Mesodermal cell (in vitro differentiated cells): Measurements from ENCODE around the gene ADGRB2.

ENCODE experiments used
- H3K27ac ChIP-seq: 2 replicates; pipeline ENCODE4 v1.7.0; 2013; ENCODE audit warnings: mild to moderate bottlenecking, low read depth, low read length, moderate library complexity; ENCODE audit not compliant: severe bottlenecking
- H3K36me3 ChIP-seq: 2 replicates; pipeline ENCODE4 v1.7.1; 2013; ENCODE audit warnings: mild to moderate bottlenecking, low read length, moderate library complexity; ENCODE audit not compliant: control insufficient read depth, insufficient read depth
- H3K4me1 ChIP-seq: one replicate; pipeline ENCODE4 v1.7.1; 2013; ENCODE audit warnings: mild to moderate bottlenecking, low read length; ENCODE audit not compliant: insufficient read depth, control insufficient read depth, poor library complexity, severe bottlenecking
- H3K4me3 ChIP-seq: 2 replicates; pipeline ENCODE4 v1.7.0; 2013; ENCODE audit warnings: low read length, control low read depth, mild to moderate bottlenecking; ENCODE audit not compliant: insufficient read depth, poor library complexity, severe bottlenecking; ENCODE audit errors: extremely low read depth
- H3K9me3 ChIP-seq: 2 replicates; pipeline ENCODE4 v1.7.1; 2013; ENCODE audit warnings: mild to moderate bottlenecking, low read length, moderate library complexity; ENCODE audit not compliant: control insufficient read depth
- WGBS, 2 experiments: methylation state at CpG; one replicate each; pipeline ENCODE4 v1.1.5; 2013; ENCODE audit warnings: missing lambda C conversion rate in 2 of 2; ENCODE audit not compliant: insufficient coverage in 2 of 2; 5-methylcytosine and 5-hydroxymethylcytosine counted together

ADGRB2 gene

DNA sequence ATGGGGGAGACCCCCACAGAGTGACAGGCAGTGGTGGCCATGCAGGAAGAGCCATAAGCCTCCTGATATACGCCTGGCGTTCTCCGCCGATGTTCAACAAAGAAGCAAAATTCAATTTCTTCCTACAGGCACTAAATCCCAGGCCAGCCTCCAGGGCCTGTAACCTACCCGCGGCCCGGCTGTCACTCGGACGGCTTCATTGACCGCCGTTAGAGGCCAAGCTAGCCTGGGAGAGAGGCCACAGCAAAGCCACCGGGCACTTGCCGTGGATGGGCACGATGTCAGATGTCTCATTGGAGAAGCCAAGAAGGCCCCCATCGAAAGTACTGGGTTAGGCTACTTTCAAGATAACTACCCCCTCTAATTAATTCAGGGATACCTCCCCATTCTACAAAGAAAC is 9.7 kb downstream of the ADGRB2 start:
- 96 to 98% methylated on average over 12 to 15 of the region's 15 CpGs for WGBS, 2 experiments
- H3K27ac ChIP-seq: no peak overlapping the region
- H3K4me3 ChIP-seq: no peak overlapping the region
- no peaks in the 10 kb centered on the region for H3K9me3 ChIP-seq
- H3K36me3 ChIP-seq: no peaks in the 10 kb centered on the region
- peaks cover 46% of the 10 kb centered on the region for H3K4me1 ChIP-seq

DNA sequence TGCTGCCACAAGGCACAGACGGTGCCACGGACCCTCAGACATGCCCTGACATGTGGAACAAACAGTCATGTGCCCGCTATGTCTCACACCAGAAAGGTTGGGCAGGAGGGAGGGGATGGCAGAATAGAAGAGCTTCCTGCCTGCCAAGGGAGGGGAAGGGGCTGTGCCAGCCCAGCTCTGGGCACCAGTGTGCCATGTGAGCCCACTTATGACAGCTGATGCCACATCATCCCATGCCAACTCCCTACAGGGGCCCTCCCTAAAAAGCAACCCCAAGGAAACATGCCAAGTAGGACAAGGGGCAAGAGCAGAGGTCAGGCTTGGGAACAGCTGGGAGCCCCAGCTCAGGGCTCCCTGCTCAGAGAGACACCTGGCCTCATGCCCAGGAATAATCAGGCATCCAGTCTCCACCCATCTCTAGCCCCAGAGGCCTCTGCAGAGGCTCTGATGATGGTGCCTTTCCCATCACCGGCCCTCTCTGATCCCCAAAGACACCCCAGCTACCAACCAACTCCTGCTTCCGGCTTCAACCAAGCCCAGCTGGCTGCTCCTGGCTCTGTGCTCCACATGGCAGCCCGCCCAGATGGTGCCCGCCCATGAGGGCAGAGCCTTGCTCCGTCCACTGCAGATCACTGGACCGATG is 10.3 kb downstream of the ADGRB2 start:
- 97 to 98% methylated on average over 8 to 9 of the region's 9 CpGs for WGBS, 2 experiments
- H3K27ac ChIP-seq: no peak overlapping the region
- peaks cover 47% of the 10 kb centered on the region for H3K4me1 ChIP-seq
- no peaks in the 10 kb centered on the region for H3K36me3 ChIP-seq
- H3K9me3 ChIP-seq: no peaks in the 10 kb centered on the region
- H3K4me3 ChIP-seq: no peak overlapping the region

DNA sequence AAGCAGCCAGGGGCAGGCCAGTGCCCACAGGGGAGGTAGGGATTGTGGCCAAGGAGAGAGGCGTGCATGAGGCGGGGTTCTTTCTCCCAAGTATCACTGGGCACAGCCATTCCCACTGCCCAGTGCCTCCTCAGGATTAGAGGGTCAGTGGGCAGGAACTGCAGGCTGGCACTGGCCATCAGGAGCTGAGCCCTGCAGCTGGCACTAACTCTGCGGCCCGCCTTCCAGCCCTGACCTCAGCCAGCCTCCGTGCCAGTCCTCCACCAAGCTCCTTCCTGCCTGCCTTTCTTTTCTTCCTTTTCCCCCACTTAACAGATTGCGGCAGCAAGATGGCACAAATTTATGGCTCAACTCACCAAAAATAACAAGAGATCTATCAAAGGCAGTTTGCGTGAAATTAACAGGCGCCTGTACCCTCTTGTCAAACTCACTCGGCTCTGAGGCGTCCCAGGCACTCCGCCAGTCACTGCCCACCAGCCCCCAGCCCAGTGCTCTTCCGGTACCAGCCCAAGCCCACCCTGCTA is 11.1 kb downstream of the ADGRB2 start:
- no peaks in the 10 kb centered on the region for H3K9me3 ChIP-seq
- peaks cover 50% of the 10 kb centered on the region for H3K4me1 ChIP-seq
- WGBS, 2 experiments: 93 to 97% methylated on average over 12 of the region's 12 CpGs

DNA sequence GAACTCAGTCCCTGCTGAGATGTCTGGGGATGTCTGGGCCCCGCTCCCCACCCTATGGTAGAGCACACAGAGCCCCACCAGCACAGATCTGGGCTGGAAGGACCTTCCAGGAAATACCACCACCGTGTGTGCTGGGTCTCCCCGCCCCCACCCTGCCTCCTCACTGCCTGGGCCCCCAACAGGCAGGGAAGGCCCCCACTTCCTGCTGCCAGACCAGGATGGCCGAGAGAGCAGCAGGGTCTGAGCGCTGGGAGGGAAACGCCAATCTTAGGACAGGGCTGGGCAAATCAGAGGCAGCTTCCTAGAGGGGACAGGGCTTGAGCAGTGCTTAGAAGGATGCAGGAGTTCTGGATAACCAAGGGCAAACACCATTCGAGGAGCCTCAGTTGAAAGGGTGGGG is 11.9 kb downstream of the ADGRB2 start:
- no peak overlapping the region for H3K4me3 ChIP-seq
- peaks cover 57% of the 10 kb centered on the region for H3K4me1 ChIP-seq
- H3K27ac ChIP-seq: no peak overlapping the region
- no peaks in the 10 kb centered on the region for H3K36me3 ChIP-seq
- WGBS, 2 experiments: 44 to 70% methylated on average over 4 of the region's 7 CpGs
- no peaks in the 10 kb centered on the region for H3K9me3 ChIP-seq

More for the DNA sequence above, 11.1 kb downstream of the ADGRB2 start:
- no peaks in the 10 kb centered on the region for H3K36me3 ChIP-seq
- H3K4me3 ChIP-seq: no peak overlapping the region
- no peak overlapping the region for H3K27ac ChIP-seq

DNA sequence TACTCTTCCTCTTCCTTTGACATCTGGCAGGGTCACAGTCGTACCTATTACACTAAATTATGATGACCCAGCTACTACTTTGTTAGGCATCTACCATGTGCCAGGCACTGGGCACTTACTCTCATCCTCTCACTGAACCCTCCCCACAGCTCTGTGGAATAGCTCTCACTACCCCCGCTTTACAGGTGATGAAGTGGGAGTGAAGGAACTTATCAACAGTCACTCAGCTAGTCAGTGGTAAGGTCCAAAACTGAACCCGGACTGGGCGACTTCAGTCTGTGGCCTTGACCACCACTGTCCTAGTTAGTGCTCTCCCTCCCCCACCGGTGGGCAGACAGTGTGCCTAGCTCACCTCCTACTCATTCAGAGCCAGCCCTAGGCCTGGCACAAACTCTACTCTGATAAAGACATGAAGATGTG is 12.3 kb downstream of the ADGRB2 start:
- Histone ChIP-seq H3K4me1 (peaks cover 62% of the 10 kb centered on the region), H3K36me3 (no peaks in the 10 kb centered on the region), H3K27ac (no peak overlapping the region), H3K9me3 (no peaks in the 10 kb centered on the region), H3K4me3 (no peak overlapping the region)
- 82 to 86% methylated on average over 5 of the region's 5 CpGs for WGBS, 2 experiments

DNA sequence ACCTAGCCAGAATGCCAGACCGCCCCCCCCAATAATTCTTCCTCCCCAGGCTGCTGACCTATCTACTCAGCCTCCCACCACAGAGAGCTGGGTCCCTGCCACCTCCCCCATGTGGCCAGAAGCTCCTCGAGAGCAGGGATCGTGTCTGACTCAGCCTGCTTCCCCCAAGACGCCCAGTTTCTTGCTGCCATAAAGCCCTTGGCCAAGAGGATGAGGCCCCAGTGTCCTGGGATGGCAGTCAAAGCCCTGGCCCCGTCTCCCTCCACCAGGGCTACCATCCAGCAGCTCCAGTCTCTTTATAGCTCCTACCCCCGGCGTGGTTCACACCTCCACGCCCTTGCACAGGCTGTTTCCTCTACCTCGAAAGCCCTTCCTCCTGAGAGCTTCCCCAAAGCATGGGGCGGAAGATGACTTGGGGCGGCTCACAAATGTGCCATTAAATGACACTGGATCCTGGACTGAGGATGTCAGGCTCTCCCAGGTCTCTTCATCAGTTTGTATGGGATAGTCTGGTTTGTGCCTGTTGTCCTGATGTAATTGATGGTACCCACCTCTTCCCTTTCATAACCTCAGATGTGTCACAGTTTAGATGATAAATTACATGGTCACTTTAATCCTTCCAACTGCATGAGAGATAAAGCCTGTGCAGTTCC is 13.2 kb downstream of the ADGRB2 start:
- no peak overlapping the region for H3K27ac ChIP-seq
- WGBS, 2 experiments: 69 to 73% methylated on average over 6 to 10 of the region's 11 CpGs
- H3K4me3 ChIP-seq: no peak overlapping the region
- H3K36me3 ChIP-seq: no peaks in the 10 kb centered on the region
- H3K4me1 ChIP-seq: peaks cover 68% of the 10 kb centered on the region
- no peaks in the 10 kb centered on the region for H3K9me3 ChIP-seq

DNA sequence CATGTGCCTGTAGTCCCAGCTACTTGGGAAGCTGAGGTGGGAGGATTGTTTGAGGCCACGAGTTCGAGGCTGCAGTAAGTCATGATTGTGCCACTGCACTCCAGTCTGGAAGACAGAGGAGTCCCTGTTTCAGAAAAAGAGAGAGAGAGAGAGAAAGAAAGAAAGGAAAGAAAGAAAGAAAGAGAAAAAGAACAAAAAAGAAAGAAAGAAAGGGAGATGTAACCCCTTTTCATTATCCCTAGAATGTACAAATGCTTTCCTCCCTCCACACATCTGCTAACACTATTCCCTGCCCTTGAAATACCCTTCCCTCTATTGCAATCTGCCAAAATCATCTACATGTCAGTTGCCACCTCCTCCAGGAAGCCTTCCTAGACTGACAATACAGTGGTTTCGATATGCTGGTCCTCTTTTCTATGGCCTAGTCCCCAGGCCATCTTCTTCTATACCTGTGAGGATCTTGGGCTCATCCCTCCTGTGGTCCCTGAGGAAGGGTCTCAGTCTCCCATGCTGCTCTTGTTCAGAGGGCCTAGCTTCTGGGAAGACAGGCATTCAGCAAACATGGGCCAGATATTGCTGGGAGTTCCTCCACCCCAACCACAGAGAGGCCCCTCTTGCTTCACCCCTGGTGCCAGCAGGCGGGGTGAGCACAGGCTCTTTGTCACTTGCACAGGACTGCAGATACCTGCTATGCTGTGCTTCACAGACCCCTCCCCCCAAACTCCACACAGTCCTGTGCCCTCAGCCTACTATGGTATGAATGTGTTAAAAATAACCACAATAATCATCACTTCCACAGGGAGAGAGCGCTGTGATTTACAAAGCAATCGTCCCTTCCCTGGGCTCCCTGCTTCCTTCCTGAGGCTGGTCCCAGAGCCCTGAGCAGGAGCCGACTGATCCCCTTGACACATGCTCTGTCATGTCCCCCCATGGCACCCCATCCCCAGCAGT is 14.1 kb downstream of the ADGRB2 start:
- peaks cover 73% of the 10 kb centered on the region for H3K4me1 ChIP-seq
- WGBS, 2 experiments: 89 to 90% methylated on average over 5 to 6 of the region's 7 CpGs

DNA sequence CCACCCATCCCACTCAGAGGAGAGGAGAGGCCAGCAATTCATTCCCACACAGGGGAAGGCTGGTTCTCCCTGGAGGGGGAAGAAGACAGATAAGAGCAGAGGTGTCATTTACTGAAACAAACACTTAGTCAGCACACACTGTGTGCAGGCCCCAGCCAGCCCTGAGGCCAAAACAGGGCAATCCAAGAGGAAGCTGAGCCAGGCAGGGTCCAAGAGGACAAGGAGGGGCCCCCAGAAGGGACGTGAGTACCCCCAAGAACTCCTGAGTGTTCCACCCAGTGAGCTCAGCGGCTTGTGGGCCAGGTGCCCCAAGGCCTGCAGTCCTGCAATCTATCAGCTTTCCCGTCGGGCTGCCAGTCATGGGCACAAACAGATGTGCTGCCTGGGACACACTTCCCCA is 15.8 kb downstream of the ADGRB2 start:
- no peaks in the 10 kb centered on the region for H3K9me3 ChIP-seq
- H3K27ac ChIP-seq: peak overlapping the region; percentile 16
- WGBS, 2 experiments: 80 to 81% methylated on average over 4 of the region's 4 CpGs
- H3K4me1 ChIP-seq: peaks cover 70% of the 10 kb centered on the region
- H3K36me3 ChIP-seq: no peaks in the 10 kb centered on the region
- no peak overlapping the region for H3K4me3 ChIP-seq

More for the DNA sequence above, 14.1 kb downstream of the ADGRB2 start:
- no peak overlapping the region for H3K4me3 ChIP-seq
- H3K27ac ChIP-seq: no peak overlapping the region
- no peaks in the 10 kb centered on the region for H3K9me3 ChIP-seq
- no peaks in the 10 kb centered on the region for H3K36me3 ChIP-seq

DNA sequence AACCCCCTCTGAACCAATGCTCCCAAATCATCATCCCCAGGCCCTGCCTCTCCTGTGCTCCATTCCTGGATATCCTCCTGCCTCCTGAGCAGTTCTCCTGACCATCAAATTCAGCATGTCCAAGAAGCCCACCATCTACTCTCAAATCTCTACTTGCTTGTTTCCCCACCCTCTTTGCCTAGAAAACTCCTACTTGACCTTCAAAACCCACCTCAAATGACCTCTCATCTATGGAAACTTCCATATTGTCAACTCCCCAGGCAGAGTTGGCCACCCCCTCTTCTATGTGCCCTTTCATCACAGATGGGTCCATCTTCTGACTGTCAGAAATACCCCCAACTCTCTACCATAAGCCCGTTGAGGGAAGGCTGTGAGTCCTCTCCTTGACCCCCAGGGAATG is 16.8 kb downstream of the ADGRB2 start:
- H3K4me3 ChIP-seq: no peak overlapping the region
- no peaks in the 10 kb centered on the region for H3K9me3 ChIP-seq
- peaks cover 61% of the 10 kb centered on the region for H3K4me1 ChIP-seq
- no peaks in the 10 kb centered on the region for H3K36me3 ChIP-seq
- 100% methylated on average over 1 of the region's 1 CpG for WGBS, 2 experiments
- H3K27ac ChIP-seq: no peak overlapping the region

DNA sequence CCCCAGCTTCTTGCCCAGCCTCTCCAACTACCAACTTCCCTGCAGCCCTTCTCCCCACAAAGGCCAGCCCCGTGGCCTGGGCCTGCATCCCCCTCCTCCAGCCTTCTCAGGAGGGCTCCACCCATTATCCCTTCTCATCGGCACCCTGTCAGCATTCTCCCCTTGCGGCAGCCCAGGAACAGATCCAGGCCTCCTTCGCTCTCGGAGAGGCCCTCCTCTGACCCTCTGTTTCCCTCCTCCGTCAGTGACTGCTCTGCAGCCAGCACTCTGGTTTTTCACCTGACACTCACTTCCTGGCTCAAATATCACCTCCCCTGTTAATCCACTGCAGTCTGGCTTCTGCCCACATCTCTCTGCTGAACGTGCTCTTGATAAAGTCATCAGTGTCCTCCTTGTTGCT is 17.5 kb downstream of the ADGRB2 start:
- Histone ChIP-seq H3K36me3 (no peaks in the 10 kb centered on the region), H3K4me3 (no peak overlapping the region), H3K9me3 (no peaks in the 10 kb centered on the region), H3K4me1 (peaks cover 55% of the 10 kb centered on the region), H3K27ac (no peak overlapping the region)
- 57 to 63% methylated on average over 6 to 7 of the region's 7 CpGs for WGBS, 2 experiments
